ENCODE data around the gene DEK. TPM values are rescaled to one million over a fixed set of nuclear protein-coding genes. Genes with fewer than 3 reads are reported as not detected.
"Not testable (repeated sequence)": the region's sequence is repeated elsewhere in the genome, so short reads cannot be mapped to it uniquely, and the experiment has no call there.

Gene DEK
- total RNA-seq, 1 donor from 2014 or later: 43.2 TPM

DNA sequence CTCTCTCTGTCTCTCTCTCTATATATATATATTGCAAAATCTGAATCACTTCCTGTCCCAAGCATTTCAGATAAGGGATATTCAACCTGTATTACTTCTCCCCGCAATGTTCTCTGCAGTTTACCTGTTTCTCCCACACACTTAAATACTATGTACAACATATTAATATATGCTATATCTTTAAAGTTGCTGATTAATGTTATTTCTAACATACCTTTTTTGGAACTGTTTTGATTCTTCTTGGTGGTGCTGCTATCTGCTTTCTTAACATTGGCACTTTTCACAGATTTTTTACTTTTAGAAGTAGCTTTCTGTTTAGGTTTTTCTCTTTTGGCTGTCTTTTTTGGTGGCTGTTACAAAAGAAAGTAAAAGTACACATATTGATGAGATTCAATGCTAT is 27.2 kb downstream of the DEK start:
- peaks cover 5% of the 10 kb centered on the region for H3K4me1 Mint-ChIP-seq (ENCODE audit: low read depth)
- peaks cover 29% of the 10 kb centered on the region for H3K36me3 Mint-ChIP-seq (ENCODE audit: low read depth)
- H3K9me3 Mint-ChIP-seq (ENCODE audit: low read depth): peaks cover 12% of the 10 kb centered on the region
- H3K27ac Mint-ChIP-seq (ENCODE audit: unreplicated experiment): no peak overlapping the region
- no peak overlapping the region for H3K4me3 Mint-ChIP-seq (ENCODE audit: unreplicated experiment)
- TF ChIP-seq, protein P1, sequence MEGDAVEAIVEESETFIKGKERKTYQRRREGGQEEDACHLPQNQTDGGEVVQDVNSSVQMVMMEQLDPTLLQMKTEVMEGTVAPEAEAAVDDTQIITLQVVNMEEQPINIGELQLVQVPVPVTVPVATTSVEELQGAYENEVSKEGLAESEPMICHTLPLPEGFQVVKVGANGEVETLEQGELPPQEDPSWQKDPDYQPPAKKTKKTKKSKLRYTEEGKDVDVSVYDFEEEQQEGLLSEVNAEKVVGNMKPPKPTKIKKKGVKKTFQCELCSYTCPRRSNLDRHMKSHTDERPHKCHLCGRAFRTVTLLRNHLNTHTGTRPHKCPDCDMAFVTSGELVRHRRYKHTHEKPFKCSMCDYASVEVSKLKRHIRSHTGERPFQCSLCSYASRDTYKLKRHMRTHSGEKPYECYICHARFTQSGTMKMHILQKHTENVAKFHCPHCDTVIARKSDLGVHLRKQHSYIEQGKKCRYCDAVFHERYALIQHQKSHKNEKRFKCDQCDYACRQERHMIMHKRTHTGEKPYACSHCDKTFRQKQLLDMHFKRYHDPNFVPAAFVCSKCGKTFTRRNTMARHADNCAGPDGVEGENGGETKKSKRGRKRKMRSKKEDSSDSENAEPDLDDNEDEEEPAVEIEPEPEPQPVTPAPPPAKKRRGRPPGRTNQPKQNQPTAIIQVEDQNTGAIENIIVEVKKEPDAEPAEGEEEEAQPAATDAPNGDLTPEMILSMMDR (IDR thresholded peaks at IDR 0.05): no peak
- no peaks in the 10 kb centered on the region for H3K27me3 Mint-ChIP-seq (ENCODE audit: low read depth)
- DNase-seq (ENCODE audit: low spot score): no peak

GRCh38 chr6:18235524-18235923 is 28.8 kb downstream of the DEK start:
- H3K4me1 Mint-ChIP-seq (ENCODE audit: low read depth): peaks cover 3% of the 10 kb centered on the region
- H3K36me3 Mint-ChIP-seq (ENCODE audit: low read depth): peaks cover 44% of the 10 kb centered on the region

DNA sequence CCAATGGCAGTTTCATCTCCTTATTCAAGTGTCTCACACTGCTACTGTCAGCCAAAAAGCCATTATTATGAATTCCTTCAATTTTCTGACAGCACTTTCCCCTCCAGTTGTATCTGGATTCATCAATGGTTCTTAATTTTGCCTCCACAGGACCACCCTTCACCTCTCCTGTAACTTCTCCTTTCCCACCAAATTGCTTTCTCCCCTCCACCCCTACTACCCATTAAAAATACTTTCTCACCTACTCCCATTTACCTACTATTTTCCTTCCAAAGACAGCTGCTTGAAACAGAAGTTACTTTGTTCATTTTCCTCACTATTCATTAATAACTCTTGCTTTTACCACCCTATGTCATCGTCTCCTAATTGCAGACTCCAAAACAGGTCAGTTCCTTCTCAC is 29.8 kb downstream of the DEK start:
- Mint-ChIP-seq H3K4me1 (ENCODE audit: low read depth) (peaks cover 3% of the 10 kb centered on the region), H3K27ac (ENCODE audit: unreplicated experiment) (no peak overlapping the region), H3K27me3 (ENCODE audit: low read depth) (no peaks in the 10 kb centered on the region), H3K4me3 (ENCODE audit: unreplicated experiment) (no peak overlapping the region), H3K36me3 (ENCODE audit: low read depth) (peaks cover 51% of the 10 kb centered on the region), H3K9me3 (ENCODE audit: low read depth) (peaks cover 36% of the 10 kb centered on the region)
- TF ChIP-seq, protein P1 (IDR thresholded peaks at IDR 0.05): no peak
- DNase-seq (ENCODE audit: low spot score): no peak

More at GRCh38 chr6:18235524-18235923, 28.8 kb downstream of the DEK start:
- DNase-seq (ENCODE audit: low spot score): no peak
- Mint-ChIP-seq H3K27me3 (ENCODE audit: low read depth) (no peaks in the 10 kb centered on the region), H3K27ac (ENCODE audit: unreplicated experiment) (no peak overlapping the region), H3K9me3 (ENCODE audit: low read depth) (peaks cover 29% of the 10 kb centered on the region), H3K4me3 (ENCODE audit: unreplicated experiment) (no peak overlapping the region)
- TF ChIP-seq, protein P1 (IDR thresholded peaks at IDR 0.05): no peak

DNA sequence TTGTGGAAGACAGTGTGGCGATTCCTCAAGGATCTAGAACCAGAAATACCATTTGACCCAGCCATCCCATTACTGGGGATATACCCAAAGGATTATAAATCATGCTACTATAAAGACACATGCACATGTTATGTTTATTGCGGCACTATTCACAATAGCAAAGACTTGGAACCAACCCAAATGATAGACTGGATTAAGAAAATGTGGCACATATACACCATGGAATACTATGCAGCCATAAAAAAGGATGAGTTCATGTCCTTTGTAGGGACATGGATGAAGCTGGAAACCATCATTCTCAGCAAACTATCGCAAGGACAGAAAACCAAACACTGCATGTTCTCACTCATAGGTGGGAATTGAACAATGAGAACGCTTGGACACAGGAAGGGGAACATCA is 30.6 kb downstream of the DEK start:
- H3K4me1 Mint-ChIP-seq (ENCODE audit: low read depth); H3K27ac Mint-ChIP-seq (ENCODE audit: unreplicated experiment); H3K4me3 Mint-ChIP-seq (ENCODE audit: unreplicated experiment); H3K27me3 Mint-ChIP-seq (ENCODE audit: low read depth); DNase-seq (ENCODE audit: low spot score): not testable (repeated sequence)
- Mint-ChIP-seq H3K9me3 (ENCODE audit: low read depth) (peaks cover 42% of the 10 kb centered on the region), H3K36me3 (ENCODE audit: low read depth) (peaks cover 58% of the 10 kb centered on the region)

DNA sequence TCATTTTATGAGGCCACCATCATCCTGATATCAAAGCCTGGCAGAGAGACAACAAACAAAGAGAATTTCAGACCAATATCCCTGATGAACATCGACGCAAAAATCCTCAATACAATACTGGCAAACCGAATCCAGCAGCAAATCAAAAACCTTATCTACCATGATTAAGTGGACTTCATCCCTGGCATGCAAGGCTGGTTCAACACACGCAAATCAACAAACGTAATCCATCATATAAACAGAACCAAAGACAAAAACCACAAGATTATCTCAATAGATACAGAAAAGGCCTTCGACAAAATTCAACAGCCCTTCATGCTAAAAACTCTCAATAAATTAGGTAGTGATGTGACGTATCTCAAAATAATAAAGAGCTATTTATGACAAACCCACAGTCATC is 32.5 kb downstream of the DEK start:
- H3K27ac Mint-ChIP-seq (ENCODE audit: unreplicated experiment); H3K4me3 Mint-ChIP-seq (ENCODE audit: unreplicated experiment); H3K27me3 Mint-ChIP-seq (ENCODE audit: low read depth); DNase-seq (ENCODE audit: low spot score); H3K4me1 Mint-ChIP-seq (ENCODE audit: low read depth): not testable (repeated sequence)
- H3K36me3 Mint-ChIP-seq (ENCODE audit: low read depth): peaks cover 69% of the 10 kb centered on the region
- H3K9me3 Mint-ChIP-seq (ENCODE audit: low read depth): peaks cover 42% of the 10 kb centered on the region

DNA sequence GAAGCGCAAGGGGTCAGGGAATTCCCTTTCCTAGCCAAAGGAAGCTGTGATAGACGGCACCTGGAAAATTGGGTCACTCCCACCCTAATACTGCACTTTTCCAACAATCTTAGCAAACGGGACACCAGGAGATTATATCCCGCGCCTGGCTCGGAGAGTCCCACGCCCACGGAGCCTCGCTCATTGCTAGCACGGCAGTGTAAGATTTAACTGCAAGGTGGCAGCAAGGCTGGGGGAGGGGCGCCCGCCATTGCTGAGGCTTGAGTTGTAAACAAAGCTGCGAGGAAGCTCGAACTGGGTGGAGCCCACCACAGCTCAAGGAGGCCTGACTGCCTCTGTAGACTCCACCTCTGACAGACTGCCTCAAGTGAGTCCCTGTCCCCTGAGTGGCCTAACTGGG is 35.7 kb downstream of the DEK start:
- not testable (repeated sequence) for DNase-seq (ENCODE audit: low spot score); H3K27ac Mint-ChIP-seq (ENCODE audit: unreplicated experiment); H3K4me1 Mint-ChIP-seq (ENCODE audit: low read depth); H3K27me3 Mint-ChIP-seq (ENCODE audit: low read depth); H3K4me3 Mint-ChIP-seq (ENCODE audit: unreplicated experiment)
- Mint-ChIP-seq H3K9me3 (ENCODE audit: low read depth) (peaks cover 38% of the 10 kb centered on the region), H3K36me3 (ENCODE audit: low read depth) (peaks cover 62% of the 10 kb centered on the region)

DNA sequence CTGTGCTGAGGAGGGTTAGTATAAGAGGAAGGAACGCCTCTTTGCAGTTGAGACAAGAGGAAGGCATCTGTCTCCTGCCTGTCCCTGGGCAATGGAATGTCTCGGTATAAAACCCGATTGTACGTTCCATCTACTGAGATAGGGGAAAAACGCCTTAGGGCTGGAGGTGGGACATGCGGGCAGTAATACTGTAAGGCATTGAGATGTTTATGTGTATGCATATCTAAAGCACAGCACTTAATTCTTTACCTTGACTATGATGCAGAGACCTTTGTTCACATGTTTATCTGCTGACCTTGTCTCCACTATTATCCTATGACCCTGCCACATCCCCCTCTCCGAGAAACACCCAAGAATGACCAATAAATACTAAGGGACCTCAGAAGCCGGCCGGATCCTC is 37.2 kb downstream of the DEK start:
- Mint-ChIP-seq H3K36me3 (ENCODE audit: low read depth) (peaks cover 52% of the 10 kb centered on the region), H3K9me3 (ENCODE audit: low read depth) (peaks cover 29% of the 10 kb centered on the region)
- H3K4me1 Mint-ChIP-seq (ENCODE audit: low read depth); DNase-seq (ENCODE audit: low spot score); H3K4me3 Mint-ChIP-seq (ENCODE audit: unreplicated experiment); H3K27ac Mint-ChIP-seq (ENCODE audit: unreplicated experiment); H3K27me3 Mint-ChIP-seq (ENCODE audit: low read depth): not testable (repeated sequence)

GRCh38 chr6:18226451-18227105 is 37.8 kb downstream of the DEK start:
- peaks cover 24% of the 10 kb centered on the region for H3K9me3 Mint-ChIP-seq (ENCODE audit: low read depth)
- H3K36me3 Mint-ChIP-seq (ENCODE audit: low read depth): peaks cover 46% of the 10 kb centered on the region
- not testable (repeated sequence) for H3K4me1 Mint-ChIP-seq (ENCODE audit: low read depth); H3K27me3 Mint-ChIP-seq (ENCODE audit: low read depth); H3K4me3 Mint-ChIP-seq (ENCODE audit: unreplicated experiment); DNase-seq (ENCODE audit: low spot score)
- peak overlapping the region; percentile 27 for H3K27ac Mint-ChIP-seq (ENCODE audit: unreplicated experiment)
